ENCODE data around the gene ATP6V1B1. TPM values are rescaled to one million over a fixed set of nuclear protein-coding genes. Genes with fewer than 3 reads are reported as not detected.
A peak's percentile ranks its signal among the peaks of the same experiment; 100 is the strongest.
"Not testable (repeated sequence)": the region's sequence is repeated elsewhere in the genome, so short reads cannot be mapped to it uniquely, and the experiment has no call there.

Gene ATP6V1B1
- total RNA-seq, 1 experiment from 2014 or later = 4.0 TPM

GRCh38 chr2:70994009-70994698, 58.5 kb downstream of the ATP6V1B1 start:
- ChIA-PET CTCF (no interaction called here), POLR2A (no interaction called here)
- no peak for TF ChIP-seq CTCF (IDR thresholded peaks at IDR 0.05; ENCODE audit: insufficient read depth in 1 of 2, low read depth in 1 of 2, low read length in 1 of 2, severe bottlenecking in 1 of 2, unreplicated experiment in 1 of 2)
- no peak for DNase-seq
- Mint-ChIP-seq H3K36me3 (ENCODE audit: insufficient read depth, unreplicated experiment) (peaks cover 8% of the 10 kb centered on the region), H3K4me1 (ENCODE audit: low read depth, unreplicated experiment) (no peaks in the 10 kb centered on the region), H3K9me3 (ENCODE audit: unreplicated experiment) (no peaks in the 10 kb centered on the region), H3K4me3 (ENCODE audit: unreplicated experiment) (peak overlapping the region; percentile 93), H3K27me3 (ENCODE audit: insufficient read depth, unreplicated experiment) (no peaks in the 10 kb centered on the region), H3K27ac (ENCODE audit: unreplicated experiment) (peak overlapping the region; percentile 61)
- no TSS peak for BruUV-seq (replicated peaks)
- no peaks in the 10 kb centered on the region for H3K36me3 ChIP-seq (ENCODE audit: control insufficient read depth, insufficient read depth, low read length)
- H3K27me3 ChIP-seq (replicated peaks; ENCODE audit: control insufficient read depth, insufficient read depth, low read length) = no peaks in the 10 kb centered on the region
- no peaks in the 10 kb centered on the region for H3K9me3 ChIP-seq
- intact Hi-C loops (cut with micrococcal nuclease; ENCODE audit: unreplicated experiment) = loop anchor here (2.0 kb wide), 1 partner anchor 75 kb away; the partner anchor contains the start of gene NAGK
- H3K4me1 ChIP-seq = peaks cover 15% of the 10 kb centered on the region
- H3K4me3 ChIP-seq (ENCODE audit: low read depth, low read length) = peak overlapping the region; percentile 73

GRCh38 chr2:70994699-70995425, 59.2 kb downstream of the ATP6V1B1 start, which contains the start of gene TEX261:
Gene TEX261, minus strand, starts transcription at chr2:70994873. Its CDS starts 116 bp downstream, at chr2:70994757.
- intact Hi-C loops (cut with micrococcal nuclease; ENCODE audit: unreplicated experiment) = loop anchor here (2.0 kb wide), 1 partner anchor 74 kb away; the partner anchor contains the start of gene NAGK
- Mint-ChIP-seq H3K27me3 (ENCODE audit: insufficient read depth, unreplicated experiment) (no peaks in the 10 kb centered on the region), H3K27ac (ENCODE audit: unreplicated experiment) (peak within 1 kb of the TSS; percentile 61), H3K4me3 (ENCODE audit: unreplicated experiment) (peak within 1 kb of the TSS; percentile 93), H3K9me3 (ENCODE audit: unreplicated experiment) (no peaks in the 10 kb centered on the region), H3K4me1 (ENCODE audit: low read depth, unreplicated experiment) (no peaks in the 10 kb centered on the region), H3K36me3 (ENCODE audit: insufficient read depth, unreplicated experiment) (peaks cover 8% of the 10 kb centered on the region)
- H3K36me3 ChIP-seq (ENCODE audit: control insufficient read depth, insufficient read depth, low read length) = no peaks in the 10 kb centered on the region
- POLR2A ChIA-PET = no interaction called here
- no peaks in the 10 kb centered on the region for H3K9me3 ChIP-seq
- peak; percentile 41 to 77 for TF ChIP-seq CTCF (IDR thresholded peaks at IDR 0.05; ENCODE audit: insufficient read depth in 1 of 2, low read depth in 1 of 2, low read length in 1 of 2, severe bottlenecking in 1 of 2, unreplicated experiment in 1 of 2)
- peaks cover 19% of the 10 kb centered on the region for H3K4me1 ChIP-seq
- no TSS peak for BruUV-seq (replicated peaks)
- CTCF ChIA-PET = no interaction called here
- H3K27me3 ChIP-seq (replicated peaks; ENCODE audit: control insufficient read depth, insufficient read depth, low read length) = no peaks in the 10 kb centered on the region
- H3K4me3 ChIP-seq (ENCODE audit: low read depth, low read length) = peak within 1 kb of the TSS; percentile 73
- DNase-seq = peak; percentile 90 to 97

- POLR2A ChIA-PET = no interaction called here
- Mint-ChIP-seq H3K27me3 (ENCODE audit: insufficient read depth, unreplicated experiment) (no peaks in the 10 kb centered on the region), H3K27ac (ENCODE audit: unreplicated experiment) (no peak overlapping the region), H3K4me1 (ENCODE audit: low read depth, unreplicated experiment) (no peaks in the 10 kb centered on the region), H3K36me3 (ENCODE audit: insufficient read depth, unreplicated experiment) (peaks cover 8% of the 10 kb centered on the region), H3K9me3 (ENCODE audit: unreplicated experiment) (no peaks in the 10 kb centered on the region), H3K4me3 (ENCODE audit: unreplicated experiment) (peak overlapping the region; percentile 93)
- Histone ChIP-seq H3K9me3 (no peaks in the 10 kb centered on the region), H3K4me1 (peaks cover 19% of the 10 kb centered on the region), H3K4me3 (ENCODE audit: low read depth, low read length) (peak overlapping the region; percentile 73), H3K36me3 (ENCODE audit: control insufficient read depth, insufficient read depth, low read length) (no peaks in the 10 kb centered on the region), H3K27me3 (replicated peaks; ENCODE audit: control insufficient read depth, insufficient read depth, low read length) (no peaks in the 10 kb centered on the region)
- no TSS peak for BruUV-seq (replicated peaks)
- intact Hi-C loops (cut with micrococcal nuclease; ENCODE audit: unreplicated experiment) = loop anchor here (2.0 kb wide), 1 partner anchor 73 kb away; the partner anchor contains the start of gene NAGK
- DNase-seq = peak; percentile 66 to 71
- CTCF ChIA-PET = no interaction called here
- TF ChIP-seq CTCF (IDR thresholded peaks at IDR 0.05; ENCODE audit: insufficient read depth in 1 of 2, low read depth in 1 of 2, low read length in 1 of 2, severe bottlenecking in 1 of 2, unreplicated experiment in 1 of 2) = peak; percentile 45 to 75
Measured at GRCh38 chr2:70995426-70995729, 59.7 kb downstream of the ATP6V1B1 start.

GRCh38 chr2:70998885-70999284, 63.2 kb downstream of the ATP6V1B1 start:
- POLR2A ChIA-PET; H3K9me3 Mint-ChIP-seq (ENCODE audit: unreplicated experiment); H3K9me3 ChIP-seq; H3K4me1 Mint-ChIP-seq (ENCODE audit: low read depth, unreplicated experiment); H3K27me3 ChIP-seq (replicated peaks; ENCODE audit: control insufficient read depth, insufficient read depth, low read length); H3K36me3 ChIP-seq (ENCODE audit: control insufficient read depth, insufficient read depth, low read length); H3K27ac Mint-ChIP-seq (ENCODE audit: unreplicated experiment); DNase-seq; CTCF ChIA-PET; intact Hi-C loops (cut with micrococcal nuclease; ENCODE audit: unreplicated experiment); H3K36me3 Mint-ChIP-seq (ENCODE audit: insufficient read depth, unreplicated experiment); BruUV-seq (replicated peaks); H3K4me3 Mint-ChIP-seq (ENCODE audit: unreplicated experiment); H3K27me3 Mint-ChIP-seq (ENCODE audit: insufficient read depth, unreplicated experiment); H3K4me3 ChIP-seq (ENCODE audit: low read depth, low read length): not testable (repeated sequence)
- H3K4me1 ChIP-seq = peaks cover 22% of the 10 kb centered on the region

Measured in Caco-2 (cell line).